ENCODE data around the gene WWC2. TPM values are rescaled to one million over a fixed set of nuclear protein-coding genes. Genes with fewer than 3 reads are reported as not detected.

Gene WWC2
- total RNA-seq, 1 donor = 100 TPM

DNA sequence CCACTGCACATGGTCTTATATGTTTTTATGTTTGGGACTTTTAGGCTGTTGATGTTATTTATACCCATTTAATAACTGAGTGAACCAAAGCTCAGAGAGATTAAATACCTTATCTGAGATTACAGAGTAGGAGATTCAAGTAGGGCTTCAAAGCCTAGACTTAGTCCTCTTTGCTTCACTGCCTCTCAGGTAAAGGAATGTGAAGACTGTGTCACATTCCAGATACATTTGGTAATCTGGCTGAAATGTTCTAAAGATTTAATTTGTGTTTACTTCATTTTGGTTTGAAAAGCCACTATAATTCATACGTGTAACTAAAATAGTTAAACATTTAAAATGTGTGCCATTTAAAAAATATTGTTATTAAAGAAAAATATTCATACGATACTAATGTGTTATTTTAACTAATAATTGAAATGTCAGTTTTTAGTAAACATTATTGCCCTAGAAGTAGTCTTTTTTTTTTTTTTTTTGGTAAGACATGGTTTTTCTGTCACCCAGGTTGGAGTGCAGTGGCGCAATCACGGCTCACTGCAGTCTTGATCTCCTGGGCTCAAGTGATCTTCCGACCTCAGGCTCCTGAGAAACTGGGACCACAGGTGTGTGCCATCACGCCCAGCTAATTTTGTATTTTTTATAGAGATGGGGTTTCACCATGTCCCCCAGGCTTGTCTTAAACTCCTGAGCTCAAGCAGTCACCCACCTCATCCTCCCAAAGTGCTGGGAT, 54.3 kb downstream of the WWC2 start:
- no peak for DNase-seq (ENCODE audit: low read depth)
- TF ChIP-seq, protein P1, sequence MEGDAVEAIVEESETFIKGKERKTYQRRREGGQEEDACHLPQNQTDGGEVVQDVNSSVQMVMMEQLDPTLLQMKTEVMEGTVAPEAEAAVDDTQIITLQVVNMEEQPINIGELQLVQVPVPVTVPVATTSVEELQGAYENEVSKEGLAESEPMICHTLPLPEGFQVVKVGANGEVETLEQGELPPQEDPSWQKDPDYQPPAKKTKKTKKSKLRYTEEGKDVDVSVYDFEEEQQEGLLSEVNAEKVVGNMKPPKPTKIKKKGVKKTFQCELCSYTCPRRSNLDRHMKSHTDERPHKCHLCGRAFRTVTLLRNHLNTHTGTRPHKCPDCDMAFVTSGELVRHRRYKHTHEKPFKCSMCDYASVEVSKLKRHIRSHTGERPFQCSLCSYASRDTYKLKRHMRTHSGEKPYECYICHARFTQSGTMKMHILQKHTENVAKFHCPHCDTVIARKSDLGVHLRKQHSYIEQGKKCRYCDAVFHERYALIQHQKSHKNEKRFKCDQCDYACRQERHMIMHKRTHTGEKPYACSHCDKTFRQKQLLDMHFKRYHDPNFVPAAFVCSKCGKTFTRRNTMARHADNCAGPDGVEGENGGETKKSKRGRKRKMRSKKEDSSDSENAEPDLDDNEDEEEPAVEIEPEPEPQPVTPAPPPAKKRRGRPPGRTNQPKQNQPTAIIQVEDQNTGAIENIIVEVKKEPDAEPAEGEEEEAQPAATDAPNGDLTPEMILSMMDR (IDR thresholded peaks at IDR 0.05; ENCODE audit: insufficient read depth, low read depth, low read length) = no peak
- no peak overlapping the region for H3K4me3 ChIP-seq (ENCODE audit: low read depth, low read length)

GRCh38 chr4:183154701-183155391, 55.8 kb downstream of the WWC2 start:
- TF ChIP-seq, protein P1 (IDR thresholded peaks at IDR 0.05; ENCODE audit: insufficient read depth, low read depth, low read length) = no peak
- H3K4me3 ChIP-seq (ENCODE audit: low read depth, low read length) = no peak overlapping the region
- DNase-seq (ENCODE audit: low read depth) = no peak

- TF ChIP-seq, protein P1 (IDR thresholded peaks at IDR 0.05; ENCODE audit: insufficient read depth, low read depth, low read length) = no peak
- DNase-seq (ENCODE audit: low read depth) = no peak
- no peak overlapping the region for H3K4me3 ChIP-seq (ENCODE audit: low read depth, low read length)
Observed at GRCh38 chr4:183155450-183156184, 56.6 kb downstream of the WWC2 start.

DNA sequence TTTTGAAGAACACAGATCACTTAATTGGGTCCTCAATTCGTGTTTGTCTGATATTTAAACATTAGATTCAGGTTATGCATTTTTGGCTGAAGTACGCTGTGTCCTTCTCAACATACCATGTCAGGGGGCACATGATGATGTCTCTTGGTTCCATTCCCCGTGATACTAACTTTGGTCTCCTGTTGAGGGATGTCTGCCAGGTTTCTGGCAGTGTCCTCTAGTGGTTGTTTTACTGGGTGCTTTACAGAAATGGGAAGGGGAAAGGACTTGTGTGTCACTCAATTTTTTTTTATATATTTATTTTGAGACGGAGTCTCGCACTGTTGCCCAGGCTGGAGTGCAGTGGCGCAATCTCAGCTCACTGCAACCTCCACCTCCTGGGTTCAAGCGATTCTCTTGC, 58.2 kb downstream of the WWC2 start:
- TF ChIP-seq, protein P1 (IDR thresholded peaks at IDR 0.05; ENCODE audit: insufficient read depth, low read depth, low read length) = no peak
- DNase-seq (ENCODE audit: low read depth) = no peak
- H3K4me3 ChIP-seq (ENCODE audit: low read depth, low read length) = no peak overlapping the region

GRCh38 chr4:183158062-183158461, 59.0 kb downstream of the WWC2 start:
- TF ChIP-seq, protein P1 (IDR thresholded peaks at IDR 0.05; ENCODE audit: insufficient read depth, low read depth, low read length) = no peak
- no peak overlapping the region for H3K4me3 ChIP-seq (ENCODE audit: low read depth, low read length)
- peak; percentile 80 for DNase-seq (ENCODE audit: low read depth)

DNA sequence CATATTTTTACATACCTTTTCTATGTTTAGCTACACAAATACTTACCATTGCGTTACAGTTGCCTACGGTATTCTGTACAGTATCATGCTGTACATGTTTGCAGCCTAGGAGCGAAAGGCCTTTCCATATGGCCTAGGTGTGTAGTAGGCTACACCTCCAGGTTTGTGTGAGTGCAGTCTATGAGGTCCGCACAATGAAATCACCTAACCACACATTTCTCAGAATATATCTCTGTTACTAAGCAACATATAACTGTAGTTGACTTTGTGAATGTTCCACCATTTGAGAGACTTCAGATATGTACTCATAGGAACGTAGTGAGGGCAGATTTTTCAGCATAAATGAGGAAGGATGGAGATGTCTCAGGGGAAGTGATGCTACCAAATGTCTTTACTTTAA, 62.6 kb downstream of the WWC2 start:
- H3K4me3 ChIP-seq (ENCODE audit: low read depth, low read length) = no peak overlapping the region
- DNase-seq (ENCODE audit: low read depth) = no peak
- TF ChIP-seq, protein P1 (IDR thresholded peaks at IDR 0.05; ENCODE audit: insufficient read depth, low read depth, low read length) = no peak

Measured in fibroblast of villous mesenchyme (primary cell).